KBM-7 (cell line): ENCODE results near the gene MROH2A.
"Not testable (repeated sequence)": the region's sequence is repeated elsewhere in the genome, so short reads cannot be mapped to it uniquely, and the experiment has no call there.

Source experiments
- DNase-seq: peaks from one replicate; pipeline ENCODE4 v3.0.0-alpha.2; 2015
- in situ Hi-C: fragments of 300-500 bp; cut with MboI; formaldehyde crosslinking; loops from 2 replicates; pipeline ENCODE4 v1.14.3; 2020; ENCODE audit warnings: low sequenced_read_pairs, low pct_unique_long_range_greater_than_20kb, mixed read lengths

MROH2A gene

DNA sequence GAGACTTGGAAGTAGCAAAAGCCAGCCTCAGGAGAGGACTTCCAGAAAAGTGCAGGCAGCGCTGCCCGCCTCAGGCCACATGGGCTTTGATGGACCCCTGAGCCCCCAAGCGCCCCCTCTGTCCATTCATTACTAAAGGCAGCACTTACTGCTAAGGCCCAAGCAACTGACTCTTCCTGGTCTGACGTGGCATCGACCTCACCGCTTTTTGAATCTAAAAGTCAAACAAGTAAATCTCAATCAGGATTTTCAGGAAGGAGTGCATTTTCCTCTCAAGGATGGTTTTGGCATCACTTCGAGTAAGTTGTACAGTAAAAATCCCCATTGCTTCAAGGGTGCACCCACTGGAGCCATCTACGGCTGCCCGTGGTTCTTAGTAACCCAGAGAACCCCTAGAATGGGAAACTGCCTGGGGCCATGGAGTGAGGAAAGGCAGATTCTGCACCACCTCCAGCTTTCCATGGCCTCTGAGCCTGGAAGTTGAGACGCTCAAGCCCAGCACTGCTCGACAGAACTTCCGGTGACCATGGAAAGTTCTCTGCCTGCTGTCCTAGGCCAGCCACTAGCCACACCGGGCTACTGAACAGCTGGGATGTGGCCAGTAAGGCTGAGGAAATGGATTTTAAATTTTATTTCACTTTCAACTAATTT is 69.2 kb downstream of the MROH2A start:
- in situ Hi-C loops = no loop called here
- no peak for DNase-seq

DNA sequence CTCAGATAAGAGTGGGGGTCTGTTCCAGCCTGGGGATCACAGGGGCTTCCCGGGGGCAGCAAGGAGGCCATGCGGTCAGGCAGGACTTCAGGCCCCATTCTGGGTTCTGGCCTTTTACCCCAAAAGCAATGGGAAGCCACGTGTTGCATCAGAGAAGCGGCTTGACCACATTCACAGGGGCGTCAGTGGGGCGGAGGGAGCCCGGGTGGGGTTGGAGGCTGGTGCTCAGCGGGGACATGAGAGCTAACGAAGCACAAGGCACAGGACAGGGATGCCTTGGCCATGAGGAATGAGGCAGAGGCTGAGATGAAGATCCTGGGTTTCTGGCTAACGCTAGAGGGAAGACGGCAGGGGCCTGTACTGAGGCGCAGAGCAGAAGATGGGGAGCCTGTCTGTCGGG is 70.1 kb downstream of the MROH2A start:
- no peak for DNase-seq
- in situ Hi-C loops = no loop called here

DNA sequence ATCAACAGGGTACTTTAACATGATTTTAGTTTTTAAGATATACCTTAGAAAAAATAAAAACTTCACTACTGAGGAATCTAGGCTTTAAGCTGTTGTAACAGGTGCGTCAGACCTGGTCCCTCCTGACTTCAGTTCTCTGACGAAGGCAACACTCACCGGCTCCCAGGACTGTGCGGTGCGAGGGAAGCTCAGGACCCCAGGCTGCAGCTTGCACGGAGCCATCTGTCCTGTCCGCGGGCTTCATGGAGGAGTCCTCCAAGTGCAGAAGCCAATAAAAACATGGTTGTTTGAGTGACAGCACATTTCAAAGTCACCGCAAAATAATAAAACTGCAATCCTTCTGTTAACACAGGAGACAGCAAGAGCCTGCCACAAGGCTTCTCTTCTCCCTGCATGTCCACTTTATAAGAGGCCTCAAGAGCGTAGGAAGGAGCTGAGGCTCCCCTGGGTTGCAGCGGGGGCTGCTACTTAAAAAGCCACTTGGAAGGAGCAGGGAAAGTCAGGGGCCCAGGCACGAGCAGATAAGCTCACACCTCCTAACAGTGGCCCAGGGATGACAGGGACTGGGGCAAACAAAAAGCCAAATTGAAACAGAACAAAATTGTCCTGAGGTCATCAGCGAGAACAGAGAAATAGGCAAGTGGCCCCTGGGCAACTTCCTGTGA is 71.6 kb downstream of the MROH2A start:
- no peak for DNase-seq
- in situ Hi-C loops = no loop called here

DNA sequence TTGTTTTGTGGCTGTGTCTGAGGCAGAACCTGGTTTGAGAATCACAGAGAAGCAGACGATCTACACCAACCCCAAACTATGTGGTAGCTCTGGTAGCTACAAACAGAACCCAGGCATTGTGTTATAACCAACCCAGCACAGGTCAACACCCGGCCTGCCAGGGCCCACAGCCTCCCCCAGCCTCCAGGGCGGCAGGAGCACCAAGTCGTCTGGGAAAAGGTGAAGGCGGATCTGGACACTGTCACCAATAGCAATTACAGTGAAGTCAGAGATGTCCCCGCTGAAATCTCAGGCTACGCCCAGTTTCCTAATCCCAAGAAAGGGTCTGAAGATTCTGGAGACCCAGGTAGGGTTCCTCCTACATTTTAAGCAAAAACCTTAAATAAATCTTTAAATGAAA is 72.6 kb downstream of the MROH2A start:
- in situ Hi-C loops = no loop called here
- no peak for DNase-seq

DNA sequence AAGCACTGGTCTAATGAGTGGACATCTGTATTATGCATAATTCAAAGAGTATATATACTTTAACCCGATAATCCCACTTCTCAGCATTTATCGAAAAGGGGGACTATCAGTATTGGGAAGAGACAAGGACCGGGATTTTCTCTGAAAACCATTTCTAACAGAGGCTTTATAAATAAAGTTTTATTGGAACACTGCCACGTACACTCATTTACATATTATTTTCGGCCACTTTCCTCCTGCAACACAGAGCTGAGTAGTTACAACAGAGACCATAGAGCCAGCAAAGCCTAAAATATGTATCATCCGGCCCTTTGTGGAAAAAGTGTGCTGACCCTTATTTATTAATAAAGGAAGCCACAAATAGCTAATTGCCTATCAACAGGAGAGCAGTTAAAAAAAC is 73.0 kb downstream of the MROH2A start:
- no peak for DNase-seq
- in situ Hi-C loops = no loop called here

DNA sequence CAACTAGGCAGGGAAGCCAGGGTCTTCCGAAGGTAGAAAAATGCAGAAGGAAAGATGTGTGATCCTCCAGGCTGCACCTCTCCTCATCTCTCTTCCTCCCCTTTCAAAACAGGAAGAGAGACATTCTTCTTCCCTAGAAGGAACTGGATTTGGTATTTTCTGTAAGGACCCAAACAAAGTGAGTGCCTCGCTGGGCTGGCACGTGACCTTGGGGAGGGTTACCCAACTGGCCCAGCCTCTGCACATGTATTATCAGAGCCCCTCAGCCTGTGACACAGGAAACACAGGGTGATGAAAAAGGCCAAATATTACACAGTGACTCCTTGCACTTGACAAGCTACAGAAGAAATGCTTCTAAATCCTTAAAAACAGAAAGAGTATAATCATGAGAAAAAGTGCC is 73.9 kb downstream of the MROH2A start:
- DNase-seq = peak; percentile 81
- in situ Hi-C loops = no loop called here

DNA sequence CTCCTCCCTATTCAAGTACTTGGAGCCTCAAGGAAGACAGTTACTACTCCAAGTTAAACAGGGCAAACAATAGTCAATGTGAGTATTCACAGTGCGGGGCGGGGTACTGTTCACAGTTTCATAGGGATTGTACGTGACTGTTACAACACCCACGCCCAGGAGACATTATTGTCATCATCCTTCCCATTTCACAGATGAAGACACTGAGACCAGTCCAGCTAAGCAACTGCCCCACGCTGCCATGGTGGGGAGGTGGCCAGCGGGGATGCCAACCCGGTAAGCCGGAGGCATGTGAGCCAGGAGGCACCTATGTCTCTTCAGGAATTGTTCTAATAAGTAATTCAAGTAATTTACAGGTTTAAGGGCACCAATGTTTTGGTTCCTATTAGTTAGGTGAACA is 75.2 kb downstream of the MROH2A start:
- in situ Hi-C loops = no loop called here
- no peak for DNase-seq

DNA sequence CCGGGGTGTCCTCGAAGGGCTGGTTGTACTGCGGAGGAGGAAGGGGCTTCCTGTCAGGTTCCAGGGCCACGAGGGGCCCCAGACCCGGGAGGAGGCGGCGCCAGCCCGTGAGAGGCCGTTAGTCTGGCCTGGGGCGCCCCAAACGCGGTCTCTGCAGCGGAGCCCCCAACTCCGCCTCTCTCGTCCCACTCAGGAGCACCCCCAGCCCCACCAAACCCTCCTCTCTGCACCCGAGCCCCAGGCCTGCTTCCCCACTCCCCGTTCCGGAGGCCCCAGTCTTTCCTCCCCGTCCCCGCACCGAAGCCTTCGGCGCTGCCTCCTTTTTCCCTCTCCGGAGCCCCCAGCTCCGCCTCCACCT is 75.7 kb downstream of the MROH2A start:
- no peak for DNase-seq
- in situ Hi-C loops = no loop called here

DNA sequence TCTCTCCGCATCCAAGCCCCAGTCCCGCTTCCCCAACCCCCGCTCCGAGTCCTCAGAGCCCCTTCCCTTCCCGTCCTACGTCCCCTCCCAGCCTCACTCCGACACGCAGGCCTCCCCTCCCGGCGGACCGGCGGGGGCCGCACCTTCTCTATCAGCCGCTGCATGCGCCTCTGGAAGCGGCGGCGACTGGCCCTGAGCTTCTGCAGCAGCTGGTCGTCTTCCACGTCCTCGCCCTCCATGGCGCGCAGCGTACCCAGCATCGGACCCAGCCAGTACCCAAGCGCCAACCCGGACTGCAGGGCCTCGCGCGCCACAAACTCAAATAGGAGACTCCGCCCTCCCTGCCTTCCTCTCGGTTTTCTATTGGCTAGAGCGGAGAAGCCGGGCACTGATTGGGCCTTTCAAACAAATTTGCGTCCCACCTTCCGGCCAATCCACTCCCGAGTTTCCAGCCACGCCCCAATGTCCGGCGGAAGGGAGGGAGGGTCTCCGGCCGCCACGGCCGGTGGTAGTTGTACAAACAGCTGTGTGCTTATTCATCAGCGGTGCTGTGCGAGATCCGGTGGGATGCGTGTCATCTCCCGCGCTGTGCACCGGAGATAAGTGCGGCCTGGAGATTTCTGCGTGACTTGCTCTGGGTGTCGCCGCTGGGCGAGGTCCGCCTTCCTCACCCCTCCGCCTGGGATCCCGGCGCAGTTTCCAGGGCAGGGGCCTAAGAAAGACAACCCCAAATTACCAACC is 76.3 kb downstream of the MROH2A start, which contains the start of gene HJURP:
Gene HJURP (minus strand): TSS at position 295 of the 741 bp plus-strand sequence. CDS start 35 bp downstream, at position 260.
- DNase-seq = peak; percentile 97
- in situ Hi-C loops = no loop called here

DNA sequence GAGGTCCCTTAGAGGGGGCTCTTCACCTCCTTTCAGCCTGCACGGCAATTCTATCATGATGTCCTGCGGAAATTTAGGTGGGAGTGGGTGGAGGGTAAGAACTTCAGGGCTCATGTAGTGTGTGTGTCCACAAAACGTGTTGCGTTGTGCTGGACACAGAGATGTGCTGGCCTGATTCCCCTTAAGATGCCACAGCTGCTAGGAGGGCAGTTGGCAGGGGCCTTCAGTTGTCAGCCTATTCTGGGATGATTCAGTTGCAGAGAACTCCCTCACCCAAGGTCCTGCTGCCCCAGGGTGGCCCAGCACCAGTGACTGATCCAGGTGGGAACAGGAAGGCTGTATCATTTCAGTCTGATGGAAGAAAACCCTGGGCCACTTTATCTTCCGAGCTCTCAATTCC is 77.2 kb downstream of the MROH2A start:
- in situ Hi-C loops = no loop called here
- no peak for DNase-seq

DNA sequence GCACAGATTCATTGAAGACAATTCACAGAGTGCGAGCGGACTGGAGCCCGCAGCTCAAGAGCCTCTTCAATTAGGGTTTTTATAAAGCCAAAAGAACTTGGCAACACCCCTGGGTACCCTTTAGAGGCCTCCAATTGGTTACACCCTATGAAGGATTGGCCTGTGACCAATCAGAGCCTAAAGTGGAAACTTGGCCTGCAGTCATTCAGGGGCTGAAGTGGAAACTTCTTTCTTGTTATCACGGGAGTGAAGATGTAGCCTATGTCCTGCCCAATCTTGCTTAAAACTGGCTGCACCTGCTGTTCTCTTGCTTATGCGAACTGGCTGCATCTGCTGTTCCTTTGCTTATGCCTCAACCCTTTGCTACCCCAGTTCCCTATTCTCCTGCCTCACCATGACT is 78.1 kb downstream of the MROH2A start:
- in situ Hi-C loops = no loop called here
- DNase-seq = no peak

DNA sequence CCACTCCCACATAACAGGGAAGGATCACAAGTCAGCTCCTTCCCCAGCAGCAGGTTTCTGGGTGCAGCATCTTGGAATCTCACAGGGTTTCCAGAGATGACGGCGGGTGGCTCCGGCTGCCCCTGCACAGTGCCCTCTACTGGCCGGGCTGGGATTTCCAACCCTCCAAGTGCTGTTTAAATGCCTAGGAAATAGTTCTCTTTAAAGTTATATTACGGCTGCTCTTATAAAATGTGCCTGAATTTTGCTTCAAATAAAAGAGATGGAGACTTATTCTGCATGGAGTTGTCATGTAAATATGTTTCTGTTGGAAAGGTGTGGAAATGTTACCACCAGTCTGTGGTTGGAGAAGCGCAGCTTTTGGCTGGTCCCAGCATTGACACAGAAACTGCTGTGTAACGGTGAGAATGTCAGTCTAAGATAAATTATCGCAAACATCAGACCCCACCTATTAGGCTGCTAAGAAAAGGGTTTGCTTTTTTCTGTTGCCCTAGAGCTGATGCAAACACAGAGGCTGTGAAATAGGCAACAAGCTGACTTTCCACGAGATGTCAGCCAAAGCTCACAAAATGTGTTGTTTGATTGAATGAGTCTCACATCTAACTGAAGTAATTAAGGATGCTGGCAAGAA is 79.5 kb downstream of the MROH2A start:
- in situ Hi-C loops = no loop called here
- peak; percentile 60 for DNase-seq

DNA sequence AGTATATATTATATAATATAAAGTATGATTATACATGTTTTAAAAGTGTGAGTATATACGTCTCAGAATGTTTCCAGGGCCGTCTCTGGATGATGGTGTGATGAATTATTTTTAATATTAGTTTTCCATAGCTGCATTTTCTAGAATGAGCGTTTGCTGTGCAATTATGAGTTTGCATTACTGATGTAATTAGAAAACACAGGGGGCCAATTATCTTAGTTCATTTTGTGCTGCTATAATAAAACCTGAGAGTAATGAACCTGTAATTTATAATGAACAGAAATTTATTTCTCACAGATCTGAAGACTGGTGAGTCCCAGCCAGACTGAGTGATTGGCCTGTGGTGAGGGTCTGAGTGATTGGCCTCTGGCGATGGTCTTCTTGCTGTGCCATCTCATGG is 80.2 kb downstream of the MROH2A start:
- in situ Hi-C loops = no loop called here
- DNase-seq = no peak

DNA sequence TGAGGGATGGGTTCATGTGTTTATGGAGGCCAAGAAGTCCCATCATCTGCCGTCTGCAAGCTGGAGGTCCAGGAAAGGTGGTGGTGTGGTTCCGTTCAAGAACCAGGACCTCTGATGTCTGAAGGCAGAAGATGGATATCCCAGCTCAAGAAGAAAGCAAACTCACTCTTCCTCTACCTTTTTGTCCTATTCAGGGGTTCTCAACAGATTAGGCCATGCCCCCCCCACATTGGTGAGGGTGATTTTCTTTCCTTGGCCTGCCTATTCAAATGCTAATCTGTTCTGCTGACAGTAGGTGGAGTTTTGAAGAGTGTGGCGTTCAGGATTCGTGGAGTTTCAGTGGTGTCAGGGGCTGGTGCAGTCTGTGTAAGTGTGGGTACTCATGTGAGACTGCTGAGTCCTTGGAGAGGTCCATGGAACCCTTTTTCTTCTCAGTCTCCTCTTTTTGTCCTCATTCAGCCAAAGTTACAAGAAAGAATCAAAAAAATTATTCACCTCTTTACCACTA is 84.2 kb downstream of the MROH2A start:
- DNase-seq = no peak
- in situ Hi-C loops = no loop called here

DNA sequence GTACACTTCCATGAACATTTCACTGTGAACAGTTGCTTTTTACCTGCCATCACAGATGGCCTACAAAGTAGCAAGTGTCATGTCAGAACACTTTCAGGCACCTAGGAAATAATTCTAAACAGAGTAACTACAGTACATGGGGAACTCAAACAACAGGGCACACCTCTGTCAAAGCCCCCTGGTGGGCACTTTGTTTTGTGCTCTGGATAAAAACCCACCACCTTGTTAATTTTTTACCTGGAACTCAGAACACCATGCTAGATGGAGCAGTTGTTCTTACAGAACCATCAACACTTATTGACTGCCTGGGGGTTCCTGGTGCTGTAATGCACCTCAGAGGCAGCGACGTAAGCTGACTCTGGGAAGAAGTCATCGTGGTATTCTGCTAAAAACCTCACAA is 87.7 kb downstream of the MROH2A start:
- DNase-seq = peak; percentile 32
- in situ Hi-C loops = no loop called here

DNA sequence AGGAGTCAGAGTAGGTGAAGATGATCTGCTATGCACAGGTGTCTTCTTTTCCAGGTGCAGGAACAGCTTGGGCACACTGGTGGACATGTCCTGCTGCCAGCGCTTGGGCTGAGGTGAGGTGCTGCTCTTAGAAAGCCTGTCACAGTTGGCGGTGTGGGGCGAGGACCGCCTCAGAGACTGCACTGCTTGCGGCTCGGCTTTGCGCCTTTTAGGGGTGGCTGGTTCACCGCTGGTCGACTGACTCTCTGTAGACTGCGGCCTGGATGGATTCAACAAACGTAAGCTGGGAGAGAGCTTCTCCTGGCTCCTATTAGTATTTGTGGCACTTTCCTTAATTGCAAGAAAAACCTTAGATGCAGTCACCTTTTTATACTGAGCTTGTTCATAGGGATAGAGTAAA is 88.3 kb downstream of the MROH2A start:
- in situ Hi-C loops = no loop called here
- no peak for DNase-seq

DNA sequence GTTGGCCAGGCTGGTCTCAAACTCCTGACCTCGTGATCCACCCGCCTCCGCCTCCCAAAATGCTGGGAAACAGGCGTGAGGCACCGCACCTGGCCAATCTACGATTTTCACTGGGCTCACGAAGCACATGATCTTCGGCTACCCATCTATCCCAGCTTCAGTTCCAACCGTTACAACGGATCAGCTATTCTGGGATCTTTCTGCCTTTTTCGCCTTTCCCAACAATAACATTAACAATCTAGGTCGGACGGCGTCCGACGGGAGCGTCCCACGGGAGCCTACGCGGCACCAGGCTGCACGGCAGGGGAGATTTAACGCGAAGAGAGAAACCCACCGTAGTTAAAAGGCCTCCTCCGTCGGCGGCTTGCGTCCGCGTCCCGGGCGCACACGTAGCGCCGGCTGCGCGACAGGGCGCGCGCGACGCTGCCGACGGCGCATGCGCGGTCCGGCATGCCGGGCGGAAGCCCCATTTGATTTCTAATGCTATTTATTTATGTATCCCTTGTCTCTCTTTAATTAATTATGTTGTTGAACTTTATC is 89.9 kb downstream of the MROH2A start, which contains the start of gene MSL3B:
Gene MSL3B (minus strand): TSS at position 394 of the 540 bp plus-strand sequence.
- in situ Hi-C loops = no loop called here
- DNase-seq = no peak

DNA sequence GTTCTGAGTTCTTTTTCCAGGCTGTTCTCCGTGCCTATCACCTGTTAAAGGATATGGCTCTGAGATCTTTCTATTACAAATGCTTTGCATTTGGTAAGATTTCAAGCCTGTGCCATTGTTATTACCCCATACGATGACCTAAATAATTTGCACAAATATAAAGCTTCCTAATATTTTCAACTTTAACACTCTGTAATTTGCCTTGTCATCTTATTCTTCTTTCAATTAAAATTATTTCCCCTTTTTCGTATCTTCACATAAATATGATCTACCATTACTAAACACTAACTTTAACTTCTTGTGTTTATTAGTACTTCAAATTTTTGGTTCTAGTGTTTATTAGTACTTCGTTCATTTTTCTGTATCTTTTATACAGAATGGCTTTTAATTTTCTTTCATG is 93.3 kb downstream of the MROH2A start:
- in situ Hi-C loops = no loop called here
- no peak for DNase-seq

DNA sequence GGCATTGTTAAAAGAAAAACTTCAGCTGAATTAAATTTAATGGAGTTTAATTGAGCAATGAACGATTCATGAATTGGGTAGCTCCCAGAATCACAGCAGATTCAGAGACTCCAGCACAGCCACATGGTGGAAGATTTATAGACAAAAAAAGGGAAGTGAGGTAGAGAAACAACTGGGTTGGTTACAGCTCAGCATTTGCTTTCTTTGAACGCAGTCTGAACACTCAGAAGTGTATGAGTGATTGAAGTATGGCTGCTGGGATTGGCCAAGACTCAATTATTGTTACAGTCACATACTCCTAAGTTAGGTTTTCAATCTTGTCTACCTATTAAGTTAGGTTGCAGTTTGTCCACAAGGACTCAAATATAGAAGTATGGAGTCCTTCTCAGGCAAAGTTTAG is 94.0 kb downstream of the MROH2A start:
- peak; percentile 71 for DNase-seq
- in situ Hi-C loops = not testable (repeated sequence)

DNA sequence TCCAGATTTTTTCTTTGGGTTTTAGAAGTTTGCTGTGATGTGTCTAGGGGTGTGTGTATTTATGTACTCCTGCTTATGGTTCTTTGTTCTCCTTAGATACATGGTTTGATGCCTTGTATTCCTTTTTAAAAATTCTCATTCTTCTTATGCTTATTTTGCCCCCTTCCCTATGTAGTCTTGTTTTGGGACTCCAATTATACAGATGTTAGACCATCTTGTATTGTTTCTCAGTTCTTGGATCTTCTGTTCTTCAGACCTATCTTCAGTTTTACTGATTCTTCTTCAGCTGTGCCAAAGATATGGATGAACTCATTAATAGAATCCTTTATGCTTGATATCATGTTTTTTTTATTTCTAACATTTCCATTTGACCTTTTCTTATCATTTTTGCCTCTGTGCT is 104.2 kb downstream of the MROH2A start:
- DNase-seq = no peak
- in situ Hi-C loops = no loop called here
